Lower lobe of right lung (tissue), 2 donors: ENCODE measurements around the gene P3H3. TPM values are rescaled to one million over a fixed set of nuclear protein-coding genes. Genes with fewer than 3 reads are reported as not detected.
"Not testable (repeated sequence)": the region's sequence is repeated elsewhere in the genome, so short reads cannot be mapped to it uniquely, and the experiment has no call there.

Experiments used
- ATAC-seq, 2 donors: fragments of 200-7000 bp; cut with Tn5 transposase; one replicate each; pipeline ENCODE4 v1.9.1; 2020 to 2022; ENCODE audit warnings: mild to moderate bottlenecking in 2 of 2, moderate library complexity in 2 of 2
- DNase-seq: peaks from one replicate; pipeline ENCODE4 v3.0.0-alpha.2; 2020
- H3K27ac ChIP-seq: fragments of 200-600 bp; one replicate; pipeline ENCODE4 v1.8.0; 2022
- H3K27me3 ChIP-seq: fragments of 200-600 bp; one replicate; pipeline ENCODE4 v1.8.0; 2022; ENCODE audit warnings: low read depth
- H3K36me3 ChIP-seq: fragments of 200-600 bp; one replicate; pipeline ENCODE4 v1.8.0; 2022; ENCODE audit warnings: mild to moderate bottlenecking
- H3K4me1 ChIP-seq: fragments of 200-600 bp; one replicate; pipeline ENCODE4 v1.8.0; 2022
- H3K4me3 ChIP-seq: fragments of 200-600 bp; one replicate; pipeline ENCODE4 v1.8.0; 2022; ENCODE audit warnings: mild to moderate bottlenecking
- H3K9me3 ChIP-seq: fragments of 200-600 bp; one replicate; pipeline ENCODE4 v1.8.0; 2022
- intact Hi-C: fragments of 100-400 bp; cut with DNase I; formaldehyde crosslinking; loops from one replicate; pipeline ENCODE4 v1.11.0; 2022
- total RNA-seq: library from RNA; stranded (reverse); fragmentation: NEBNext Ultra II Directional; extraction: Animal tissue kit (Norgen Biotek cat#: 25700); gene quantifications from one replicate; pipeline ENCODE4 v1.2.1, GENCODE V29; 2021
- TF ChIP-seq, protein P1 (sequence below): fragments of 200-600 bp; IDR thresholded peaks from one replicate; pipeline ENCODE4 v1.8.0; 2022; ENCODE audit warnings: antibody characterized with exemption, mild to moderate bottlenecking
- donor health status: DM: no; HTN: yes; CAD: no; lungs with severe emphysema.

The P3H3 gene
- total RNA-seq, 1 donor from 2014 or later = 7.0 TPM

DNA sequence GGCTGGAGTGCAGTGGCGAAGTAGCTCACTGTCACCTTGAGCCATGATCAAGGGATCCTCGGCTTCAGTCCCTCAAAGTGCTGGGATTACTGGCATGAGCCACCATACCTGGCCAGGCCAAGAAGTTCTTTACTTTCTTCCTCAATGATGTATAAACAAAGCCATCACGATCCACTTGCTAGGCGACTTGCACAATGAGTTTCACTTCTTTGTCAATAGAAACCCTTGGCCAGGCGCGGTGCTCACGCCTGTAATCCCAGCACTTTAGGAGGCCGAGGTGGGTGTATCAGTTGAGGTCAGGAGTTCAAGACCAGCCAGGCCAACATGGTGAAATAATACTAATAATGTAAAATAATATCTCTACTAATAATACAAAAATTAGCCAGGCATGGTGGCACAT is 59.3 kb downstream of the P3H3 start:
- ATAC-seq (peak; percentile 5 to 43), DNase-seq (peak; percentile 77)
- Histone ChIP-seq H3K36me3 (peaks cover 22% of the 10 kb centered on the region), H3K4me1 (peaks cover 32% of the 10 kb centered on the region), H3K4me3 (no peak overlapping the region), H3K27ac (peak overlapping the region; percentile 79), H3K27me3 (no peaks in the 10 kb centered on the region), H3K9me3 (no peaks in the 10 kb centered on the region)
- TF ChIP-seq, protein P1, sequence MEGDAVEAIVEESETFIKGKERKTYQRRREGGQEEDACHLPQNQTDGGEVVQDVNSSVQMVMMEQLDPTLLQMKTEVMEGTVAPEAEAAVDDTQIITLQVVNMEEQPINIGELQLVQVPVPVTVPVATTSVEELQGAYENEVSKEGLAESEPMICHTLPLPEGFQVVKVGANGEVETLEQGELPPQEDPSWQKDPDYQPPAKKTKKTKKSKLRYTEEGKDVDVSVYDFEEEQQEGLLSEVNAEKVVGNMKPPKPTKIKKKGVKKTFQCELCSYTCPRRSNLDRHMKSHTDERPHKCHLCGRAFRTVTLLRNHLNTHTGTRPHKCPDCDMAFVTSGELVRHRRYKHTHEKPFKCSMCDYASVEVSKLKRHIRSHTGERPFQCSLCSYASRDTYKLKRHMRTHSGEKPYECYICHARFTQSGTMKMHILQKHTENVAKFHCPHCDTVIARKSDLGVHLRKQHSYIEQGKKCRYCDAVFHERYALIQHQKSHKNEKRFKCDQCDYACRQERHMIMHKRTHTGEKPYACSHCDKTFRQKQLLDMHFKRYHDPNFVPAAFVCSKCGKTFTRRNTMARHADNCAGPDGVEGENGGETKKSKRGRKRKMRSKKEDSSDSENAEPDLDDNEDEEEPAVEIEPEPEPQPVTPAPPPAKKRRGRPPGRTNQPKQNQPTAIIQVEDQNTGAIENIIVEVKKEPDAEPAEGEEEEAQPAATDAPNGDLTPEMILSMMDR = no peak
- intact Hi-C loops = no loop called here

DNA sequence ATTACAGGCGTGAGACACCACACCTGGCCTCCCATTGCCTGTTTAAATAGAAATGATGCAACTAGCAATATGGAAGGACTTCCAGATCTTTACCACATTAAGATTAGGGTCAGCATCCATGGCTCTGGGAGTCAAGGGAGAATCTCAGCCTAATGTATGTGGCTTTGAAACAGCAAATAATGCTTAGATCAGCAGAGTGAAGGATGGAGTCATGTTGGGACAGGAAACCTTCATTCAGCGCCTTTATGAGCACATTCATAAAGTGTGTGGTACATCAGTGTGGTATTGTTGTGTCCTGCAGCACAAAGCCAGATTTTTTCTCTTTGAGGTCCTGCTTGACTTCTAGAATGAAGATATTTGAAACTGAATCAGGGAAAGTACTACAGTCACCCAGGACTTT is 60.2 kb downstream of the P3H3 start:
- ATAC-seq = no peak
- H3K4me3 ChIP-seq = no peak overlapping the region
- no peaks in the 10 kb centered on the region for H3K9me3 ChIP-seq
- DNase-seq = no peak
- TF ChIP-seq, protein P1 = no peak
- H3K36me3 ChIP-seq = peaks cover 21% of the 10 kb centered on the region
- H3K27ac ChIP-seq = no peak overlapping the region
- peaks cover 32% of the 10 kb centered on the region for H3K4me1 ChIP-seq
- intact Hi-C loops = no loop called here
- H3K27me3 ChIP-seq = no peaks in the 10 kb centered on the region

DNA sequence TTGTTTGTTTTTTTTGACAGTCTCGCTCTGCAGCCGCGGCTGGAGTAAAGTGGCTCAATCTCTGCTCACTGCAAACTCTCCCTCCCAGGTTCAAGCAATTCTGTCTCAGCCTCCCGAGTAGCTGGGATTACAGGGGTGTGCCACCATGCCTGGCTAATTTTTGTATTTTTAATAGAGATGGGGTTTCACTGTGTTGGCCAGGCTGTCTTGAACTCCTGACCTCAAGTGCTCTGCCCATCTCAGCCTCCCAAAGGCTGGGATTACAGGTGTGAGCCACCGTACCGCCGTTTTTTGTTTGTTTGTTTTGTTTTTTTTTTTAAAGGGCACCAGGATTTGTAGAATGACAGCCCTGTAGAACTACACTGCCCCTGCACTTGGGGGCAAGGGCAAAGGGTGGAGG is 60.6 kb downstream of the P3H3 start:
- H3K27me3 ChIP-seq, DNase-seq, ATAC-seq, H3K4me3 ChIP-seq, H3K9me3 ChIP-seq, H3K27ac ChIP-seq, intact Hi-C loops: not testable (repeated sequence)
- peaks cover 17% of the 10 kb centered on the region for H3K36me3 ChIP-seq
- peaks cover 32% of the 10 kb centered on the region for H3K4me1 ChIP-seq

Other genes with a start within 250 kb of the P3H3 start
- 169 TPM for gene CHD4, start 221.0 kb upstream of the P3H3 start, total RNA-seq
- 3.8 TPM for gene LPAR5, start 192.4 kb upstream of the P3H3 start, total RNA-seq
- gene ACRBP, start 181.0 kb upstream of the P3H3 start, total RNA-seq = 7.2 TPM
- 41.3 TPM for gene ING4, start 165.3 kb upstream of the P3H3 start, total RNA-seq
- gene ZNF384, start 139.0 kb upstream of the P3H3 start, total RNA-seq = 48.7 TPM
- 0.18 TPM for gene PIANP, start 127.6 kb upstream of the P3H3 start, total RNA-seq
- 55.1 TPM for gene COPS7A, start 104.4 kb upstream of the P3H3 start, total RNA-seq
- 108 TPM for gene MLF2, start 75.3 kb upstream of the P3H3 start, total RNA-seq
- 267 TPM for gene PTMS, start 62.0 kb upstream of the P3H3 start, total RNA-seq
- gene LAG3, start 55.9 kb upstream of the P3H3 start, total RNA-seq = 2.1 TPM
- gene CD4, start 38.9 kb upstream of the P3H3 start, total RNA-seq = 80.3 TPM
- 21.5 TPM for gene GPR162, start 6.6 kb upstream of the P3H3 start, total RNA-seq
- 1.0 TPM for gene GNB3, start 12.5 kb downstream of the P3H3 start, total RNA-seq
- gene CDCA3, start 22.9 kb downstream of the P3H3 start, total RNA-seq = 2.9 TPM
- 58.6 TPM for gene USP5, start 23.7 kb downstream of the P3H3 start, total RNA-seq
- gene TPI1, start 39.1 kb downstream of the P3H3 start, total RNA-seq = 278 TPM
- 25.5 TPM for gene SPSB2, start 44.9 kb downstream of the P3H3 start, total RNA-seq
- gene LRRC23, start 76.4 kb downstream of the P3H3 start, total RNA-seq = 26.6 TPM
- gene ENO2, start 86.2 kb downstream of the P3H3 start, total RNA-seq = 41.9 TPM
- 123 TPM for gene ATN1, start 99.6 kb downstream of the P3H3 start, total RNA-seq
- not detected for gene RNU7-1, start 115.4 kb downstream of the P3H3 start, total RNA-seq
- gene C12orf57, start 115.6 kb downstream of the P3H3 start, total RNA-seq = 181 TPM
- gene PTPN6, start 122.9 kb downstream of the P3H3 start, total RNA-seq = 209 TPM
- 138 TPM for gene PHB2, start 142.3 kb downstream of the P3H3 start, total RNA-seq
- 39.6 TPM for gene EMG1, start 142.5 kb downstream of the P3H3 start, total RNA-seq
- 67.7 TPM for gene LPCAT3, start 190.1 kb downstream of the P3H3 start, total RNA-seq
- gene C1S, start 232.3 kb downstream of the P3H3 start, total RNA-seq = 280 TPM